Mesenchymal stem cell (in vitro differentiated cells and primary cell): ENCODE measurements around the gene MAP4K5.
A peak's percentile ranks its signal among the peaks of the same experiment; 100 is the strongest.

Source experiments
- DNase-seq: peaks from one replicate; pipeline ENCODE4 v3.0.0-alpha.2; 2013
- H2AFZ ChIP-seq: one replicate; pipeline ENCODE4 v1.6.1; 2013; ENCODE audit warnings: low read depth, mild to moderate bottlenecking, control low read depth, inconsistent platforms, low read length, moderate library complexity
- H2AK5ac ChIP-seq: 2 replicates; pipeline ENCODE4 v1.6.1; 2013; ENCODE audit warnings: low read length, moderate library complexity, mild to moderate bottlenecking, inconsistent platforms; ENCODE audit not compliant: severe bottlenecking
- H2BK120ac ChIP-seq: one replicate; pipeline ENCODE4 v1.6.1; 2013; ENCODE audit warnings: low read depth, mild to moderate bottlenecking, inconsistent platforms, low read length, moderate library complexity
- H2BK12ac ChIP-seq, 2 experiments: one replicate each; pipeline ENCODE4 v1.6.1; 2013; ENCODE audit warnings: inconsistent platforms in 2 of 2, low read length in 2 of 2, mild to moderate bottlenecking in 2 of 2, moderate library complexity in 2 of 2, control low read depth in 1 of 2
- H2BK15ac ChIP-seq: one replicate; pipeline ENCODE4 v1.6.1; 2013; ENCODE audit warnings: mild to moderate bottlenecking, low read depth, inconsistent platforms; ENCODE audit not compliant: poor library complexity, severe bottlenecking
- H2BK5ac ChIP-seq: 2 replicates; pipeline ENCODE4 v1.6.1; 2013; ENCODE audit warnings: low read depth, mild to moderate bottlenecking, low read length, control low read depth, inconsistent platforms; ENCODE audit not compliant: poor library complexity, severe bottlenecking
- H3K14ac ChIP-seq, 2 experiments: one replicate each; pipeline ENCODE4 v1.6.1; 2013; ENCODE audit warnings: inconsistent platforms in 2 of 2, low read length in 2 of 2, control low read depth in 1 of 2, mild to moderate bottlenecking in 1 of 2, moderate library complexity in 1 of 2
- H3K18ac ChIP-seq, 2 experiments: one replicate each; pipeline ENCODE4 v1.6.1; 2013; ENCODE audit warnings: inconsistent platforms in 2 of 2, low read length in 2 of 2, control low read depth in 1 of 2, low read depth in 1 of 2, mild to moderate bottlenecking in 1 of 2
- H3K23ac ChIP-seq, 2 experiments: one replicate each; pipeline ENCODE4 v1.6.1; 2013; ENCODE audit warnings: inconsistent platforms in 2 of 2, low read length in 2 of 2, mild to moderate bottlenecking in 2 of 2, moderate library complexity in 2 of 2, control low read depth in 1 of 2
- H3K27ac ChIP-seq: 2 replicates; pipeline ENCODE4 v1.5.1; 2013; ENCODE audit warnings: mild to moderate bottlenecking, moderate library complexity, low read length, control low read depth, inconsistent platforms; ENCODE audit not compliant: poor library complexity, severe bottlenecking
- H3K27me3 ChIP-seq, 2 experiments: 2 replicates each; pipeline versions ENCODE4 v1.6.1 to v1.7.0; 2013; ENCODE audit warnings: low read length in 2 of 2, mild to moderate bottlenecking in 2 of 2, moderate library complexity in 2 of 2, control low read depth in 1 of 2, inconsistent platforms in 1 of 2; ENCODE audit not compliant: control insufficient read depth in 1 of 2, insufficient read depth in 1 of 2
- H3K36me3 ChIP-seq, 2 experiments: 2 replicates each; pipeline versions ENCODE4 v1.6.1 to v1.7.0; 2013; ENCODE audit warnings: low read length in 2 of 2, control low read depth in 1 of 2, inconsistent platforms in 1 of 2, low read depth in 1 of 2, mild to moderate bottlenecking in 1 of 2; ENCODE audit not compliant: insufficient read depth in 2 of 2, control insufficient read depth in 1 of 2
- H3K4ac ChIP-seq, 2 experiments: one replicate each; pipeline ENCODE4 v1.6.1; 2013; ENCODE audit warnings: inconsistent platforms in 2 of 2, low read length in 2 of 2, mild to moderate bottlenecking in 2 of 2, moderate library complexity in 2 of 2, control low read depth in 1 of 2, low read depth in 1 of 2
- H3K4me1 ChIP-seq: 2 replicates; pipeline ENCODE4 v1.6.1; 2013; ENCODE audit warnings: low read depth, low read length, control low read depth; ENCODE audit not compliant: control insufficient read depth, insufficient read depth
- H3K4me2 ChIP-seq: 2 replicates; pipeline ENCODE4 v1.6.1; 2013; ENCODE audit warnings: low read length, mild to moderate bottlenecking, inconsistent platforms; ENCODE audit not compliant: poor library complexity, severe bottlenecking
- H3K4me3 ChIP-seq, 2 experiments: 2 replicates each; pipeline versions ENCODE4 v1.5.1 to v1.7.0; 2013; ENCODE audit warnings: low read length in 2 of 2, mild to moderate bottlenecking in 2 of 2, control low read depth in 1 of 2, low read depth in 1 of 2; ENCODE audit not compliant: insufficient read depth in 1 of 2
- H3K79me1 ChIP-seq: replicated peaks from 2 replicates; pipeline ENCODE4 v1.6.1; 2013; ENCODE audit warnings: mild to moderate bottlenecking, control low read depth, low read length, inconsistent platforms; ENCODE audit not compliant: poor library complexity, severe bottlenecking
- H3K9ac ChIP-seq: 2 replicates; pipeline ENCODE4 v1.7.0; 2013; ENCODE audit warnings: mild to moderate bottlenecking, low read length, moderate library complexity
- H3K9me3 ChIP-seq: 2 replicates; pipeline ENCODE4 v1.7.0; 2013; ENCODE audit warnings: mild to moderate bottlenecking, low read length; ENCODE audit not compliant: control insufficient read depth
- H4K8ac ChIP-seq: one replicate; pipeline ENCODE4 v1.6.1; 2013; ENCODE audit warnings: inconsistent platforms, mild to moderate bottlenecking, low read length, moderate library complexity
- H4K91ac ChIP-seq: one replicate; pipeline ENCODE4 v1.6.1; 2013; ENCODE audit warnings: mild to moderate bottlenecking, low read length, inconsistent platforms
- WGBS: methylation state at CpG from one replicate; pipeline ENCODE4 v1.1.7; 2013; ENCODE audit warnings: mixed read lengths; 5-methylcytosine and 5-hydroxymethylcytosine counted together

The MAP4K5 gene

GRCh38 chr14:50396631-50397389, 135.6 kb downstream of the MAP4K5 start, which contains the start of gene CDKL1:
TSS of gene CDKL1 (minus strand) at chr14:50396881. CDS start at chr14:50395868, 1,013 bp downstream.
- peak within 1 kb of the TSS; percentile 91 for H3K9ac ChIP-seq
- no peak within 1 kb of the TSS for H3K23ac ChIP-seq
- peak within 1 kb of the TSS; percentile 79 for H4K91ac ChIP-seq
- H3K27me3 ChIP-seq: no peaks in the 10 kb centered on the region
- peaks cover 0 to 2% of the 10 kb centered on the region in 2 experiments for H3K36me3 ChIP-seq
- peak within 1 kb of the TSS; percentile 78 for H3K4me2 ChIP-seq
- H2BK12ac ChIP-seq: peak within 1 kb of the TSS; percentile 35 to 92
- DNase-seq: peak; percentile 85
- H3K9me3 ChIP-seq: no peaks in the 10 kb centered on the region
- peaks cover 19% of the 10 kb centered on the region for H3K4me1 ChIP-seq
- peak within 1 kb of the TSS; percentile 91 for H2AFZ ChIP-seq
- peak within 1 kb of the TSS in 1 of 2 experiments; percentile 99 for H3K14ac ChIP-seq
- peak within 1 kb of the TSS in 1 of 2 experiments; percentile 61 for H3K4ac ChIP-seq
- H3K4me3 ChIP-seq: peak within 1 kb of the TSS; percentile 81 to 85
- peak within 1 kb of the TSS; percentile 73 to 98 for H3K18ac ChIP-seq
- H3K79me1 ChIP-seq: no peaks in the 10 kb centered on the region
- peak within 1 kb of the TSS; percentile 85 for H2BK5ac ChIP-seq
- WGBS: under 1% methylated on average over 68 of the region's 77 CpGs
- peak within 1 kb of the TSS; percentile 81 for H4K8ac ChIP-seq
- H2AK5ac ChIP-seq: no peak within 1 kb of the TSS
- H2BK120ac ChIP-seq: peak within 1 kb of the TSS; percentile 82
- H3K27ac ChIP-seq: peak within 1 kb of the TSS; percentile 86
- peak within 1 kb of the TSS; percentile 74 for H2BK15ac ChIP-seq

GRCh38 chr14:50395448-50395847, 136.9 kb downstream of the MAP4K5 start:
- H3K4me1 ChIP-seq: peaks cover 18% of the 10 kb centered on the region
- H2BK12ac ChIP-seq: no peak overlapping the region
- no peak overlapping the region for H2AFZ ChIP-seq
- peaks cover 0 to 2% of the 10 kb centered on the region in 2 experiments for H3K36me3 ChIP-seq
- no peak overlapping the region for H3K27ac ChIP-seq
- H3K4ac ChIP-seq: no peak overlapping the region
- no peak overlapping the region for H2AK5ac ChIP-seq
- H4K8ac ChIP-seq: no peak overlapping the region
- peak overlapping the region; percentile 91 for H3K9ac ChIP-seq
- H3K79me1 ChIP-seq: no peaks in the 10 kb centered on the region
- H2BK120ac ChIP-seq: no peak overlapping the region
- H3K14ac ChIP-seq: no peak overlapping the region
- H3K23ac ChIP-seq: no peak overlapping the region
- H3K4me3 ChIP-seq: peak overlapping the region in 1 of 2 experiments; percentile 85
- H2BK5ac ChIP-seq: no peak overlapping the region
- peak overlapping the region; percentile 57 for H3K4me2 ChIP-seq
- H4K91ac ChIP-seq: no peak overlapping the region
- no peaks in the 10 kb centered on the region for H3K9me3 ChIP-seq
- no peak overlapping the region for H2BK15ac ChIP-seq
- H3K27me3 ChIP-seq: no peaks in the 10 kb centered on the region
- no peak overlapping the region for H3K18ac ChIP-seq
- whole genome bisulfite sequencing: 74% methylated on average over 5 of the region's 5 CpGs
- no peak for DNase-seq

DNA sequence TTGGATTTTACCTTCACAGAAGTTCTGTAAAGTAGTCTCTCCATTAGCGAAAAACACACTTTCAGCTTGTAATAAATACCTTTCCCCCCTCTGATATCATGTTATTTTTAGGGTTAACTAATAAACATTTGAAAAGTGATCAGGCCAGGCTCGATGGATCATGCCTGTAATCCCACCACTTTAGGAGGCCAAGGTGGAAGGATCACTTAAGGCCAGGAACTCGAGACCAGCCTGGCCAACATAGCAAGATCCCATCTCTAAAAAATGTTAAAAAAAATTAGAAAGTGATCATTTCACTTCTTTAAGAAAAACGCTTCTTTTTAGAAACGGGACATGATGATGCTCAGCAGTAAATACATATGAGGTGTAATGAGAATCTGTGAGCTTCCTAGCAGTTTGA, 137.7 kb downstream of the MAP4K5 start:
- no peak for DNase-seq
- no peak overlapping the region for H2BK12ac ChIP-seq
- H3K18ac ChIP-seq: no peak overlapping the region
- H3K27me3 ChIP-seq: no peaks in the 10 kb centered on the region
- H2AFZ ChIP-seq: no peak overlapping the region
- H2BK5ac ChIP-seq: no peak overlapping the region
- no peak overlapping the region for H2BK15ac ChIP-seq
- H3K4ac ChIP-seq: no peak overlapping the region
- H3K23ac ChIP-seq: no peak overlapping the region
- no peak overlapping the region for H4K91ac ChIP-seq
- H3K36me3 ChIP-seq: peaks cover 0 to 2% of the 10 kb centered on the region in 2 experiments
- no peaks in the 10 kb centered on the region for H3K79me1 ChIP-seq
- H3K14ac ChIP-seq: no peak overlapping the region
- no peak overlapping the region for H3K4me2 ChIP-seq
- H2AK5ac ChIP-seq: no peak overlapping the region
- no peak overlapping the region for H3K27ac ChIP-seq
- H3K4me1 ChIP-seq: peaks cover 19% of the 10 kb centered on the region
- WGBS: 96% methylated on average over 4 of the region's 5 CpGs
- no peak overlapping the region for H4K8ac ChIP-seq
- no peak overlapping the region for H3K4me3 ChIP-seq
- no peak overlapping the region for H3K9ac ChIP-seq
- no peak overlapping the region for H2BK120ac ChIP-seq
- H3K9me3 ChIP-seq: no peaks in the 10 kb centered on the region

GRCh38 chr14:50389668-50390441, 142.5 kb downstream of the MAP4K5 start:
- Histone ChIP-seq H3K14ac (no peak overlapping the region), H3K4me2 (peak overlapping the region; percentile 5), H2AK5ac (peak overlapping the region; percentile 92), H3K36me3 (peaks cover 0 to 2% of the 10 kb centered on the region in 2 experiments), H3K27me3 (no peaks in the 10 kb centered on the region), H2BK15ac (no peak overlapping the region), H3K4me1 (peaks cover 12% of the 10 kb centered on the region), H3K79me1 (peaks cover 2% of the 10 kb centered on the region), H2BK5ac (peak overlapping the region; percentile 81), H4K8ac (peak overlapping the region; percentile 48), H3K9ac (no peak overlapping the region), H3K4ac (peak overlapping the region in 1 of 2 experiments; percentile 49), H3K4me3 (no peak overlapping the region), H3K23ac (no peak overlapping the region), H3K18ac (no peak overlapping the region), H3K27ac (peak overlapping the region; percentile 79), H2AFZ (no peak overlapping the region), H3K9me3 (no peaks in the 10 kb centered on the region), H2BK120ac (no peak overlapping the region), H4K91ac (no peak overlapping the region), H2BK12ac (peak overlapping the region in 1 of 2 experiments; percentile 11)
- no peak for DNase-seq
- WGBS: 85% methylated on average over 7 of the region's 9 CpGs
